DOHH2 (cell line): ENCODE results near the gene CFAP74.

Experiments
- H3F3A ChIP-seq: fragments of 200-600 bp; sonication (generic), shearing (Covaris generic); 2 replicates; pipeline ENCODE4 v1.6.0; 2016; ENCODE audit warnings: antibody characterized with exemption, mild to moderate bottlenecking; ENCODE audit not compliant: control insufficient read depth, insufficient read depth
- H3K27ac ChIP-seq: fragments of 200-600 bp; sonication (generic); 2 replicates; pipeline ENCODE4 v1.5.1; 2014; ENCODE audit warnings: low read depth, mild to moderate bottlenecking, low read length, moderate library complexity
- H3K27me3 ChIP-seq: fragments of 200-600 bp; sonication (generic); 2 replicates; pipeline ENCODE4 v1.6.1; 2014; ENCODE audit warnings: mild to moderate bottlenecking, low read length, mixed read lengths; ENCODE audit not compliant: control insufficient read depth
- H3K36me3 ChIP-seq: fragments of 200-600 bp; sonication (generic); 2 replicates; pipeline ENCODE4 v1.6.1; 2014; ENCODE audit warnings: mild to moderate bottlenecking, low read length, moderate library complexity, mixed read lengths; ENCODE audit not compliant: control insufficient read depth
- H3K4me1 ChIP-seq: fragments of 200-600 bp; sonication (generic); 2 replicates; pipeline ENCODE4 v1.6.1; 2014; ENCODE audit warnings: mild to moderate bottlenecking, low read length, mixed read lengths; ENCODE audit not compliant: control insufficient read depth
- H3K4me2 ChIP-seq: fragments of 200-600 bp; sonication (generic); 2 replicates; pipeline ENCODE4 v1.6.0; 2014; ENCODE audit warnings: mild to moderate bottlenecking, low read length, moderate library complexity
- H3K4me3 ChIP-seq: fragments of 200-600 bp; sonication (generic); 2 replicates; pipeline ENCODE4 v1.5.1; 2014; ENCODE audit warnings: mild to moderate bottlenecking, low read length, mixed read lengths
- H3K79me2 ChIP-seq: fragments of 200-600 bp; sonication (generic); 2 replicates; pipeline ENCODE4 v1.6.1; 2014; ENCODE audit warnings: mild to moderate bottlenecking, low read length, mixed read lengths; ENCODE audit not compliant: control insufficient read depth
- H3K9me2 ChIP-seq: fragments of 200-600 bp; sonication (generic); replicated peaks from 2 replicates; pipeline ENCODE4 v1.6.1; 2014; ENCODE audit warnings: mild to moderate bottlenecking, low read length, mixed read lengths; ENCODE audit not compliant: control insufficient read depth
- H3K9me3 ChIP-seq: fragments of 200-600 bp; sonication (generic); 2 replicates; pipeline ENCODE4 v1.6.1; 2014; ENCODE audit warnings: antibody characterized with exemption, low read length, mixed read lengths; ENCODE audit not compliant: control insufficient read depth, insufficient read depth
- H4K20me1 ChIP-seq: fragments of 200-600 bp; sonication (generic); 2 replicates; pipeline ENCODE4 v1.6.0; 2014; ENCODE audit warnings: low read depth, mild to moderate bottlenecking, antibody characterized with exemption, low read length, moderate library complexity; ENCODE audit not compliant: control insufficient read depth, insufficient read depth
- CTCF ChIP-seq: fragments of 200-600 bp; sonication (generic); IDR thresholded peaks from one replicate; pipeline ENCODE4 v1.5.1; 2014; ENCODE audit warnings: antibody characterized with exemption, mild to moderate bottlenecking, low read depth, low read length; ENCODE audit not compliant: poor library complexity, severe bottlenecking
- EZH2phosphoT487 ChIP-seq: fragments of 200-600 bp; sonication (generic); IDR thresholded peaks from 2 replicates; pipeline ENCODE4 v1.6.1; 2017; ENCODE audit warnings: borderline replicate concordance, mild to moderate bottlenecking, antibody characterized with exemption, low read length, moderate library complexity, mixed read lengths

The CFAP74 gene

GRCh38 chr1:1940123-1940425 is 63.5 kb downstream of the CFAP74 start:
- Histone ChIP-seq H3K4me2 (no peak overlapping the region), H3K4me1 (peaks cover 4% of the 10 kb centered on the region; the same call in 1 of the 2 replicates), H3K9me2 (no peaks in the 10 kb centered on the region), H4K20me1 (no peaks in the 10 kb centered on the region), H3K79me2 (no peaks in the 10 kb centered on the region), H3K4me3 (no peak overlapping the region), H3K27me3 (peaks cover 3% of the 10 kb centered on the region; the same call in 1 of the 2 replicates), H3F3A (no peaks in the 10 kb centered on the region), H3K9me3 (no peaks in the 10 kb centered on the region), H3K36me3 (no peaks in the 10 kb centered on the region), H3K27ac (no peak overlapping the region)
- TF ChIP-seq CTCF (no peak), EZH2phosphoT487 (no peak)

- Histone ChIP-seq H3K9me2 (no peaks in the 10 kb centered on the region), H3K36me3 (no peaks in the 10 kb centered on the region), H3K4me3 (no peak overlapping the region), H3F3A (no peaks in the 10 kb centered on the region), H3K79me2 (no peaks in the 10 kb centered on the region), H3K4me2 (no peak overlapping the region), H4K20me1 (no peaks in the 10 kb centered on the region), H3K27me3 (peaks cover 3% of the 10 kb centered on the region; the same call in 1 of the 2 replicates), H3K27ac (no peak overlapping the region), H3K4me1 (peaks cover 4% of the 10 kb centered on the region; the same call in 1 of the 2 replicates), H3K9me3 (peaks cover 2% of the 10 kb centered on the region; the same call in 1 of the 2 replicates)
- no peak for TF ChIP-seq CTCF
- no peak for TF ChIP-seq EZH2phosphoT487
Observed at GRCh38 chr1:1939296-1940122, 64.1 kb downstream of the CFAP74 start.

- no peaks in the 10 kb centered on the region for H3K27me3 ChIP-seq
- H3K4me2 ChIP-seq = no peak overlapping the region
- TF ChIP-seq EZH2phosphoT487 (no peak), CTCF (no peak)
Observed at GRCh38 chr1:1938613-1939295, 64.8 kb downstream of the CFAP74 start.

More at GRCh38 chr1:1938613-1939295, 64.8 kb downstream of the CFAP74 start:
- Histone ChIP-seq H4K20me1 (no peaks in the 10 kb centered on the region), H3K79me2 (no peaks in the 10 kb centered on the region), H3F3A (no peaks in the 10 kb centered on the region), H3K27ac (no peak overlapping the region), H3K4me1 (no peaks in the 10 kb centered on the region; the same call in 1 of the 2 replicates), H3K36me3 (no peaks in the 10 kb centered on the region), H3K9me3 (peaks cover 9% of the 10 kb centered on the region; the same call in 1 of the 2 replicates), H3K9me2 (no peaks in the 10 kb centered on the region), H3K4me3 (no peak overlapping the region)
